Transverse colon (tissue), 3 donors: Measurements from ENCODE around the gene CIAO3.
"Not testable (repeated sequence)": the region's sequence is repeated elsewhere in the genome, so short reads cannot be mapped to it uniquely, and the experiment has no call there.

Experiments
- CTCF ChIP-seq, 5 experiments: fragments of 200-600 bp in 3 of 5; fragments of 450-650 bp in 2 of 5; sonication (generic) in 3 of 5; IDR thresholded peaks; 1 replicate in 2 of 5; 2 replicates in 3 of 5; pipeline ENCODE4 v1.5.1; 2016 to 2017; ENCODE audit warnings: antibody characterized with exemption in 5 of 5, inconsistent platforms in 3 of 5, mild to moderate bottlenecking in 2 of 5, moderate library complexity in 1 of 5
- POLR2A ChIP-seq: fragments of 450-650 bp; IDR thresholded peaks from one replicate; pipeline ENCODE4 v1.6.1; 2016; ENCODE audit warnings: antibody characterized with exemption, mild to moderate bottlenecking, moderate library complexity

- not testable (repeated sequence) for TF ChIP-seq CTCF (IDR thresholded peaks at IDR 0.05); POLR2A
Observed at GRCh38 chr16:754121-754607, 13.4 kb upstream of the CIAO3 start.
